Fibroblast of mammary gland (primary cell): ENCODE data around the gene CPA3.

ENCODE experiments used
- DNase-seq: peaks from one replicate; pipeline ENCODE4 v3.0.0-alpha.2; 2010; ENCODE audit warnings: low read depth
- H3K4me3 ChIP-seq: 2 replicates; pipeline ENCODE4 v1.5.1; 2011; ENCODE audit warnings: low read depth, mild to moderate bottlenecking, low read length, moderate library complexity; ENCODE audit not compliant: control insufficient read depth
- CTCF ChIP-seq: conservative IDR thresholded peaks from 2 replicates; pipeline ENCODE4 v1.5.1; 2011; ENCODE audit warnings: low read depth, low read length, inconsistent platforms; ENCODE audit not compliant: control insufficient read depth, insufficient read depth

The CPA3 gene

GRCh38 chr3:148856384-148856783 is 8.7 kb upstream of the CPA3 start:
- TF ChIP-seq CTCF: no peak
- no peak for DNase-seq
- H3K4me3 ChIP-seq: no peak overlapping the region

- TF ChIP-seq CTCF: no peak
- H3K4me3 ChIP-seq: no peak overlapping the region
- no peak for DNase-seq
Measured at GRCh38 chr3:148857316-148857715, 7.8 kb upstream of the CPA3 start.

- no peak overlapping the region for H3K4me3 ChIP-seq
- DNase-seq: peak; percentile 74
- peak; percentile 54 for TF ChIP-seq CTCF
Measured at GRCh38 chr3:148861277-148861869, 3.7 kb upstream of the CPA3 start.

GRCh38 chr3:148863297-148863696 is 1.8 kb upstream of the CPA3 start:
- no peak for TF ChIP-seq CTCF
- no peak overlapping the region for H3K4me3 ChIP-seq
- DNase-seq: no peak

GRCh38 chr3:148863814-148864213 is 1.3 kb upstream of the CPA3 start:
- no peak for TF ChIP-seq CTCF
- H3K4me3 ChIP-seq: no peak overlapping the region
- no peak for DNase-seq

- H3K4me3 ChIP-seq: no peak overlapping the region
- no peak for DNase-seq
- no peak for TF ChIP-seq CTCF
Measured at GRCh38 chr3:148866261-148866660, 1.2 kb downstream of the CPA3 start.

GRCh38 chr3:148873270-148873927 is 8.3 kb downstream of the CPA3 start:
- no peak for TF ChIP-seq CTCF
- no peak overlapping the region for H3K4me3 ChIP-seq
- DNase-seq: no peak
